HAP-1 (cell line): ENCODE data around the gene DPH6.
A peak's percentile ranks its signal among the peaks of the same experiment; 100 is the strongest.

ENCODE experiments used
- DNase-seq, 2 experiments: peaks; one replicate each; pipeline ENCODE4 v3.0.0-alpha.2; 2016 to 2020; ENCODE audit warnings: low spot score in 2 of 2
- H3K27me3 ChIP-seq: fragments of 250-450 bp; sonication (Bioruptor Pico); 2 replicates; pipeline ENCODE4 v1.5.1; 2020; ENCODE audit warnings: low read depth, mild to moderate bottlenecking, moderate library complexity
- H3K36me3 ChIP-seq: fragments of 250-450 bp; sonication (Bioruptor Pico); replicated peaks from 2 replicates; pipeline ENCODE4 v1.5.1; 2020; ENCODE audit warnings: mild to moderate bottlenecking
- H3K4me1 ChIP-seq: fragments of 250-450 bp; sonication (Bioruptor Pico); 2 replicates; pipeline ENCODE4 v1.5.1; 2020; ENCODE audit warnings: mild to moderate bottlenecking
- H3K4me3 ChIP-seq: fragments of 250-450 bp; sonication (Bioruptor Pico); 2 replicates; pipeline ENCODE4 v1.5.1; 2020; ENCODE audit warnings: mild to moderate bottlenecking, moderate library complexity
- H3K9me3 ChIP-seq: fragments of 250-450 bp; sonication (Bioruptor Pico); 2 replicates; pipeline ENCODE4 v1.5.1; 2020; ENCODE audit warnings: mild to moderate bottlenecking, moderate library complexity
- in situ Hi-C: fragments of 300-500 bp; cut with MboI; formaldehyde crosslinking; loops from 3 replicates; pipeline ENCODE4 v1.14.3; 2020; ENCODE audit warnings: low sequenced_read_pairs, inconsistent platforms, mixed read lengths

The DPH6 gene

GRCh38 chr15:35557012-35557411, 11.0 kb upstream of the DPH6 start:
- peaks cover 9% of the 10 kb centered on the region for H3K4me1 ChIP-seq
- no peaks in the 10 kb centered on the region for H3K27me3 ChIP-seq
- no peaks in the 10 kb centered on the region for H3K36me3 ChIP-seq
- H3K4me3 ChIP-seq = no peak overlapping the region
- DNase-seq = no peak
- in situ Hi-C loops = no loop called here
- no peaks in the 10 kb centered on the region for H3K9me3 ChIP-seq

DNA sequence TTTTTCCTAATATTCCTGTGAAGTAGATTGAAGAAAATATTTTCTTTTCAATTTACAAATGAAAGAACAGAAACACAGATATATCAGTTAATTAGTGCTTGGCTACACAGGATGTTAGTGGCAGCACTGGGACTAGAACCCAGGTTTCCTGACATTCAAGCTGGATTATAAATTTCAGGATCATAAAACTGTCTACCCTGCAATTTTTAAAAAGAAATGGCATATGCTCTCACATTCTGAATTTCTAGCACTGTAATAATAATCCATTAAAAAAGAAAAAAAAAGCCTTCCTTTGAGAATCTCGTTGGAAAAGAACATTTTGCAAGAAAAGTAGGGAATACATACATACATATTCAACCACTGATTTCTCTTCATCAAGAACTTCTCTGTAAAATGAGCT, 9.3 kb upstream of the DPH6 start:
- peaks cover 9% of the 10 kb centered on the region for H3K4me1 ChIP-seq
- in situ Hi-C loops = no loop called here
- H3K9me3 ChIP-seq = no peaks in the 10 kb centered on the region
- no peaks in the 10 kb centered on the region for H3K27me3 ChIP-seq
- no peak for DNase-seq
- no peaks in the 10 kb centered on the region for H3K36me3 ChIP-seq
- H3K4me3 ChIP-seq = no peak overlapping the region

GRCh38 chr15:35550957-35551356, 5.0 kb upstream of the DPH6 start:
- Histone ChIP-seq H3K9me3 (no peaks in the 10 kb centered on the region), H3K4me1 (peaks cover 37% of the 10 kb centered on the region), H3K4me3 (no peak overlapping the region), H3K36me3 (no peaks in the 10 kb centered on the region; the same call in 1 of the 2 replicates), H3K27me3 (no peaks in the 10 kb centered on the region)
- in situ Hi-C loops = no loop called here
- no peak for DNase-seq

DNA sequence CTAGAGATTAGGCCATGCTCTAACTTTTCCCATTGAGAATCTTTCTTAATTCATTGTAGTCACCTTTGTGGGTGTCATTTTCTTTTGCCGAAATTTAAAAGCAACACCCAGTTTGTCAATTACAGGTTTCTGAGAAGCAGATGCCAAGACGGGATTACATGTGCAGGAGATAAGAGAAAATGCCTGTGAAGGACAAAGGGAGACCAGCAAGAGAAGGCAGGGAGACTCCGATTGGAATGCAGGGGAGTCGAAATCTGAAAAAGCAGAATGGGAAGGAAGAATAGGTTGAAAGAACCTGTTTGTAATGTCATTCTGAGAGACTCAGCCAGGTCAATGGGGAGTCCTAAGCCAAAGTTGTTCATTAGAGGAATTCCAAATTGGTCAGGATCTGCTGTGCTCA, 3.6 kb upstream of the DPH6 start:
- Histone ChIP-seq H3K4me1 (peaks cover 41% of the 10 kb centered on the region), H3K27me3 (no peaks in the 10 kb centered on the region), H3K36me3 (no peaks in the 10 kb centered on the region; the same call in 1 of the 2 replicates), H3K9me3 (no peaks in the 10 kb centered on the region), H3K4me3 (no peak overlapping the region)
- in situ Hi-C loops = loop anchor here (25.0 kb wide), 1 partner anchor 938 kb away; no protein-coding TSS in a partner anchor
- DNase-seq = no peak

DNA sequence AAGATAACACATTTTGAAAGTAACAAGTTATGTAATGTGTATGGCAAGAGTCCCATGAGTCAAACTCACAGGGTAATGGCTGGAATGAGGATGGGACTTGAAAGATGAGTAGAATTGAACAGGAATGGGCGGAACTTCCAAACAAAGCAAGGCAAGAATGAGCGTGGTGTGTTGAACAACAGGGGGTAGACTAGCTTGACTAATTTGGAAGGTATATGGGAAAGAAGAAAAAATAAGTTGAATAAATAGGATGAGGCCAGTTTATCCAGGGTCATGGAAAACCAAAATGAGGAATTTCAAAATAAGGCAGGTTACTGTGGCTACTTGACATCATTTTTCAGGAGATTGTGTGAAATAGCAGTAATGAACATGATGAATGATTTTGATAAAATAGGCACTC, 2.5 kb upstream of the DPH6 start:
- Histone ChIP-seq H3K27me3 (no peaks in the 10 kb centered on the region), H3K9me3 (no peaks in the 10 kb centered on the region), H3K4me3 (no peak overlapping the region), H3K4me1 (peaks cover 37% of the 10 kb centered on the region), H3K36me3 (no peaks in the 10 kb centered on the region; the same call in 1 of the 2 replicates)
- DNase-seq = peak in 1 of 2 experiments; percentile 14
- in situ Hi-C loops = loop anchor here (25.0 kb wide), 1 partner anchor 939 kb away; no protein-coding TSS in a partner anchor

GRCh38 chr15:35547775-35548364, 1.9 kb upstream of the DPH6 start:
- DNase-seq = peak; percentile 46 to 58
- Histone ChIP-seq H3K36me3 (no peaks in the 10 kb centered on the region; the same call in 1 of the 2 replicates), H3K4me3 (no peak overlapping the region), H3K9me3 (no peaks in the 10 kb centered on the region), H3K4me1 (peaks cover 34% of the 10 kb centered on the region), H3K27me3 (no peaks in the 10 kb centered on the region)
- in situ Hi-C loops = loop anchor here (25.0 kb wide), 1 partner anchor 939 kb away; no protein-coding TSS in a partner anchor

GRCh38 chr15:35546511-35547381, 781 bp upstream of the DPH6 start:
- Histone ChIP-seq H3K4me1 (peaks cover 34% of the 10 kb centered on the region), H3K27me3 (no peaks in the 10 kb centered on the region), H3K36me3 (no peaks in the 10 kb centered on the region; the same call in 1 of the 2 replicates), H3K9me3 (no peaks in the 10 kb centered on the region), H3K4me3 (peak overlapping the region; percentile 64)
- in situ Hi-C loops = loop anchor here (25.0 kb wide), 1 partner anchor 941 kb away; no protein-coding TSS in a partner anchor
- no peak for DNase-seq

GRCh38 chr15:35545316-35545823, 595 bp downstream of the DPH6 start:
- DNase-seq = peak; percentile 56 to 69
- H3K4me3 ChIP-seq = peak overlapping the region; percentile 64
- in situ Hi-C loops = loop anchor here (25.0 kb wide), 1 partner anchor 942 kb away; no protein-coding TSS in a partner anchor
- no peaks in the 10 kb centered on the region for H3K9me3 ChIP-seq
- peaks cover 40% of the 10 kb centered on the region for H3K4me1 ChIP-seq
- H3K36me3 ChIP-seq = no peaks in the 10 kb centered on the region; the same call in 1 of the 2 replicates
- H3K27me3 ChIP-seq = no peaks in the 10 kb centered on the region

DNA sequence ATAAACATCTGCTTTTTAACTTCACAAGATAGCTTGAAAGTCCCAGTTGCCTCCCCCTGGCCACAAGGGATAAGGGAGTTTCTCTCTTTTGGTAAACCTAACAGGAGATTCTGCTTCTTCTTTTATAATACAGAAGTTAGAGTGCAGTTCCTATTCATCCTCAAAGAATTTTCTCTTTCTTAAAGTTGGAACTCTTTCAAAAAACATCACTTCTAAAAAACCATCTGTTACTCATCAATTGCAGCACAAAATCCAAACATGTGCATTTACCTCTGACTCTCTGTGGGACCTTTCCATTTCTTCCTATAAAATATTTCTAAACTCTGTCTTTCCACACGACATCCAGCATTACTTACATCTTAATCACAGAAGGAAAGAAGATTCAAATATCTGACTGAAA, 5.1 kb downstream of the DPH6 start:
- no peak for DNase-seq
- Histone ChIP-seq H3K27me3 (no peaks in the 10 kb centered on the region), H3K36me3 (peaks cover 9% of the 10 kb centered on the region; the same call in 1 of the 2 replicates), H3K9me3 (no peaks in the 10 kb centered on the region), H3K4me3 (no peak overlapping the region), H3K4me1 (peaks cover 23% of the 10 kb centered on the region)
- in situ Hi-C loops = loop anchor here (25.0 kb wide), 1 partner anchor 946 kb away; no protein-coding TSS in a partner anchor

DNA sequence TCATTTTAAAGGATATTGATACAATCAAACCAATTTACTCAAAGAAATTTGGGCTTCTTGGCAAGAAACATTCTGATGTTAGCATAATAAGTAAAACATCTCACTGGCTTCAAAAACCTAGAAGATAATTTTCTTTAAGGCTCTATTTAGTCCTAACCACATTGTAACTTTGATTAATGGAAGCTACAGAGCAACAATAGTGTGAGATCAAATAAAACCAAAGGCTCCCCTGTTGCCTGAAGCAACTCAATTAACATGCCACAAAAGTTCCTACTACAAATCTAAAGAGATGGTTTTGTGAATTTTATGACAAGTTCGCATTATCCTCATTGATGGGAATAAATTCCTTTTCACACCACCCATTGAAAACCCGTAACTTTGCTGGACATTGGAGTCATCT, 5.9 kb downstream of the DPH6 start:
- H3K9me3 ChIP-seq = no peaks in the 10 kb centered on the region
- peaks cover 23% of the 10 kb centered on the region for H3K4me1 ChIP-seq
- DNase-seq = peak; percentile 45 to 94
- no peak overlapping the region for H3K4me3 ChIP-seq
- H3K27me3 ChIP-seq = no peaks in the 10 kb centered on the region
- peaks cover 9% of the 10 kb centered on the region; the same call in 1 of the 2 replicates for H3K36me3 ChIP-seq
- in situ Hi-C loops = loop anchor here (25.0 kb wide), 1 partner anchor 947 kb away; no protein-coding TSS in a partner anchor

GRCh38 chr15:35535365-35535916, 10.5 kb downstream of the DPH6 start:
- no peak overlapping the region for H3K4me3 ChIP-seq
- H3K4me1 ChIP-seq = peaks cover 11% of the 10 kb centered on the region
- in situ Hi-C loops = loop anchor here (25.0 kb wide), 1 partner anchor 952 kb away; no protein-coding TSS in a partner anchor
- no peak for DNase-seq
- no peaks in the 10 kb centered on the region for H3K27me3 ChIP-seq
- no peaks in the 10 kb centered on the region for H3K9me3 ChIP-seq
- H3K36me3 ChIP-seq = peaks cover 9% of the 10 kb centered on the region; the same call in 1 of the 2 replicates

- Histone ChIP-seq H3K27me3 (no peaks in the 10 kb centered on the region), H3K9me3 (no peaks in the 10 kb centered on the region; the same call in 1 of the 2 replicates), H3K4me3 (no peak overlapping the region), H3K36me3 (peaks cover 9% of the 10 kb centered on the region; the same call in 1 of the 2 replicates), H3K4me1 (no peaks in the 10 kb centered on the region)
- in situ Hi-C loops = loop anchor here (25.0 kb wide), 1 partner anchor 954 kb away; no protein-coding TSS in a partner anchor
- no peak for DNase-seq
Observed at GRCh38 chr15:35533130-35534110, 12.5 kb downstream of the DPH6 start.
